Erythroblast (primary cell): ENCODE data around the gene SGCD.

Source experiments
- GATA1 ChIP-seq: IDR thresholded peaks from 2 replicates; pipeline ENCODE4 v1.6.1; 2011; ENCODE audit warnings: low read depth, mild to moderate bottlenecking, control low read depth, low read length, moderate library complexity
- POLR2A ChIP-seq: IDR thresholded peaks from 2 replicates; pipeline ENCODE4 v1.6.1; 2011; ENCODE audit warnings: mild to moderate bottlenecking, low read length

DNA sequence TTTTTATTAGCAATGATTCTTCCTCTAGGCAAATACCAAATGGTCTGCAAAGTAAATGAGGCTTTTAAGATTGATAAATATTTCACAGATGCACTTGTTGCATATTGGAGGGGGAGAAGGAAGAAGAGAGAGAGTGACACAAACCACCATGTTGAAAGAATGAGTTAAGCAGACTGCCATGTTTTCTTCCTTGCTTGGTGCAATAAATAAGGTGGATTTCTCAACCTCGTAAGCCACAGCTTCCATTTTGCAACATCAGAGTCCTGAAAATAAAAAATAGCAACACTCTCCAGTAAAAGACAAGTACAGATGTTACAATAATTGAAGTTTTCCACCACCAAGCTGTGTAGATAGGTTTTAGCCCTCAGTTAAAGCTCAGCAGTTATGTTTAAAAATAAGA lies 202.9 kb downstream of the SGCD start:
- no peak for TF ChIP-seq POLR2A
- no peak for TF ChIP-seq GATA1
